GM21360 (cell line): Measurements from ENCODE around the gene EZR.
"Not testable (repeated sequence)": the region's sequence is repeated elsewhere in the genome, so short reads cannot be mapped to it uniquely, and the experiment has no call there.

Experiments used
- ATAC-seq: cut with Tn5 transposase; IDR thresholded peaks from one replicate; pipeline ENCODE4 v1.9.1; 2021; ENCODE audit warnings: mild to moderate bottlenecking, moderate library complexity; ENCODE audit not compliant: unreplicated experiment

The EZR gene

DNA sequence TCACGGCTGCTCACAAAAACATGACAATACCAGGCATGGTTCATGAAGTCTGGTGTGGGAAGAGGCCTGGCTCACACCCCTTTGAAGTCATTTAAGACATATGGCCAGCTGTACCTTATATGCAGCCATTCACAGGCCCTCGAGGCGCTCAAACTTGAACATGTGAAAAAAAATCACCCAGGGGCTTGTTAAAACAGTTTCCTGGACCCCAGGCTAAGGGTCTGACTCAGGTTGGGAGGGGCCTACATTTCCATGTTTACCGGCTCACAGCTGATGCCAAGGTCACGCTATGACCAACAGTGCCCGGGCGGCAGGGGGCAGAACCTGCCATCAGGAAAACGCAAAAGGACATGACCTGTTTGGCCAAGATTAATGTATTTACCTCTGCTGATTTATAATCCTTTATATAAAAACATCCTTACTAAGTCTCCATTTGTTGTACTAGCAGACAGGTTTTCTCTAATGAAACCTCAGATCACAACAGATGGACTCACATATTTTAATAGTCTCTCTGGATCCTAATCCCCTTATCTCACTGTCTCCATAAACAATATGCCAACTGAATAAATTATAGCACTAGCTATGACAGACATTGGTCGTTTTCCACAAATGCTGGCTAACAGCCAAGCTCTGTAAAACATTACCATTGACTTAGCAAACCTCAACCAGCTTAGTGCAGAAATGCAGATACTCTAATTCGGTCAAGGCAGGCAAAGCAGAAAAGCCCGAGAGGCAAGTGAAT, 19.9 kb downstream of the EZR start:
- ATAC-seq: no peak

DNA sequence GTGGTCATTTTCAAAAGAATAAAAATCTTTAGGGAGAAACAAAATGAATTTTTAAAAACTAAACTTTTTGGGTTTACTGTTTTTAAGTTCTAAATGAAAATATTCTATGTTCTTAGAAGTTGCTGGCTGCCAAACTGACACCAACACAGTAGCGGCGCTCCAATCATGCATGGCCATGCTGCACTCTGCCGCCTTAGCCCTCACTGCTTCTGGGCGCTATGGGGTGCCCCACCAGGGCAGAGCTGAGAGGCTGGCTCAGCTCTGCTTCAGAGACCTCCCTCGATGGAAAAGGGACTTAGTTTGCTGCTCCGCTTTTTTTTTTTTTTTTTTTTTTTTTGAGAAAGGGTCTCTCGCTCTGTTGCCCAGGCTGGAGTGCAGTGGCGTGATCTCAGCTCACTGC, 20.9 kb downstream of the EZR start:
- ATAC-seq: no peak

DNA sequence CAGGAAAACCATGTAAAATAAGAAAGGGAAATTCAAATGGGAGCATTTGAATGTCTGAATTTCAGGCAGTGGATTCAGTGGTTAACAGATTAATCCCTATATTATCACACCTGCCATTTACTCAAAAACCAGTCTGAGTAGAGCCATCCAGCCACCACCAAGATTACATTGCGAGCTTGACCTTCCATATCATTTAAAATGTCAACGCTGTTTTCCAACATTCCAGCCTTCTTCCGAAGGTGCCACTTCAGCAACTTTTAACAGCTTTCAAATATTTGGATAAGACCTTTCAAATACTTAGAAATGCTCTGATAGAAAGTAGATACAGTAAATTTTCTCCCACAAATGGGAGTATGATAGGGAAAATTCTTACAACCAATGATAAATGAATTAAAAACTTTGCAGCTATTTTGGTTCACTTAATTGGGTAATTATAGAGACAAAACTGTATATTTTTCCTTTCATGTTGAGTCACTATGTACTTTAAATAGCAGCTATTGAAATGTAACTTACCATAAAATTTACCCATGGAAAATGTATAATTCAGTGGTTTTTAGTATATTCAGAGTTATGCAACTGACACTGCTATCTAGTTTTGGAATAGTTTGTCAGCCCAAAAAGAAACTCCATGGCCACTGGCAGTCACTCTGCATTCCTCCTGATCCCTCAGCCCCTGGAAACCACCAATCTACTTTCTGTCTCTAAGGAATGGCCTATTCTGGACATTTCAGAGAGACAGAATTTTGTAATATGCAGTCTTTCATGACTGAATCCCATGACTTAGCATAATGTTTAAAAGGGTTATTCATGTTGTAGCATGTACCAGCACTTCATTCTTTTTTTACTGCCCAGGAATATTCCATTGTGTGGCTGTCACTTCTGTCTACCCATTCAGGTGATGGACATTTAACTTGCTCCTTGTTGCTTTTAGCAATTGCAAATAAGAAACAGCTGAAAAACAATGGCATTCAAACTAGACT, 21.5 kb downstream of the EZR start:
- no peak for ATAC-seq

DNA sequence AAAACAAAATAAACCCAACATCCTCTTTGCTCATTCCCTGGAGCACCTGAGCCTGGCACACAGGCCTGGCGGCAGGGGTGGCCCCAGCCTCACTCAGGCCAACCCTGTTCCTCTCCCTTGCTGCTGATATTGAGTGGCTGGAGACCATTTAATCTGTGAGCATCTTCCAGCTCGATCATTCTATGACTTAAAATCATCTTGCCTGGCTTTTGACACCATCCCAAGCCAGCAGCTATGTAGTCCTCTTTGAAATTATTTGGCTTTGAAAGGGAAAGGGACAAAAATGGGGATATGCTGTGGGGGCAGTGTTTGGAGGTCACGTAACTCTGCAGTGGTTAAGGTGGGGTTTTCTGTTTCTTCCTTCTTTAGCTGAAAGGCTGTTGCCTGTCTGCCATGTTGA, 22.8 kb downstream of the EZR start:
- no peak for ATAC-seq

DNA sequence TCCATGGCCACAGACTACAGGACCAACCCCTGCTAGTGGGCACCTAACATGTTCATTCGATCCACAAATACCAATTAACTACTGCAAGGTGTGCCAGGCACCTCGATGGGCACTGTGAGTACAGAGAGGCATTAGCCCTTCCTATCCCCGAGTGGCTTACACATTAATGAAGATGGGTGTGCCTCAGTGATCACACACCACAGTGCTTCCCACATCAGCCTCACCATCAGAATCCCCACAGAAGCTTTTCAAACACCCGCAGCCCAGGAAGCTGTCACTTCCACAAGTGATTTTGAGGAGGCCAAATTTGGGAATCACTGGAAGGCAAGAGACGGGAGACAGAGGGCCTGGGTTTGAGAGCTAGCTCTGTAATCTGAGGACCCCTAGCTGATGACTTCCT, 23.7 kb downstream of the EZR start:
- no peak for ATAC-seq

DNA sequence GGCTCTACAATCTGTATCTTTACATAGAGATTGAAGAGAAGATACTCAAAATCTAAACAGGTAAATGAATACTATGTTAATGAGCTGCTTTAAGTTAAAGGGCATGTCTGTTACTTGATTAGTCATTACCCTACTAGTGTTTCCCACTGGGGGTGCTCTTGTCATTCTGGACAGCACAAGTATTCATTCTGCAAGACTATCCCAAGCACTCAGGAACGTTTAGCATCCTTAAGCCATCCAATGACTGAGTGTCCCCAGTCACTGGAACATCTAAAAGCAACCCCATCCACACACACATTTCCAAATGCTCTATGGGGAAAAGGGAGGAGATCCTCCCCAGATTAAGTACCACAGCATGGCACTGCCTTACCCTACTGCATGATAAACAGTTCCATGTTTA, 25.7 kb downstream of the EZR start:
- ATAC-seq: peak; percentile 58

DNA sequence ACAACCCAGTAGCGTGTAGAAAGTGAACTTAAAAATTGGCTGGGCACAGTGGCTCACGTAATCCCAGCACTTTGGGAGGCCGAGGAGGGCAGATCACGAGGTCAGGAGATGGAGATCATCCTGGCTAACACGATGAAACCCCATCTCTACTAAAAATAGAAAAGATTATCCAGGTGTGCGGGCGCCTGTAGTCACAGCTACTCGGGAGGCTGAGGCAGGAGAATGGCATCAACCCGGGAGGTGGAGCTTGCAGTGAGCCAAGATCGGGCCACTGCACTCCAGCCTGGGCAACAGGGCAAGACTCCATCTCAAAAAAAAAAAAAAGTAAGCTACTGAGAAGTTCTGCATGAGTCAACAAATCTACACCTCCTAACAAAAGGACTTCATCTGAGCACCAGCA, 26.7 kb downstream of the EZR start:
- not testable (repeated sequence) for ATAC-seq

DNA sequence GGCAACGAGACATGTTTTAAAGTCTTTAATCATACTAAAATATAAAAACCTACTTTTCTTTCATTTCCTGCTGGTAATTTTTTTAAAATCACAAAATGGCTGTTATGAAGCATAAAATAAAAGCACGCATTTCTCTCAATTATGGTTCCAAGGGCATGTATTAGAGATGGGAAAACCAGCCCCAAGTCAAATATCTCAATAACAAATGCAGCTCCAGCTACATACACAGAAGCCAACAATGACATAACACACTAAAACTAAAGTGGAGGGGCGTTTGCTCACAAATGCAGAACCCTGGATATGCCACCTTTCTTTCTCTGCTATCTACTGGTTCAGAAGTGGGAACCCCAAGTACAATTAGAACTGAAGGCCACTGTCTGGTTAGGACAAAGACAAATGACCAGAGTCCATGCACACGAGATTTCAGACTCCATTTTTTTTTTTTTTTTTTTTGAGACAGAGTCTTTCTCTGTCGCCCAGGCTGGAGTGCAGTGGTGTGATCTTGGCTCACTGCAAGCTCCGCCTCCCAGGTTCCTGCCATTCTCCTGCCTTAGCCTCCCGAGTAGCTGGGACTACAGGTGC, 27.8 kb downstream of the EZR start:
- ATAC-seq: no peak

DNA sequence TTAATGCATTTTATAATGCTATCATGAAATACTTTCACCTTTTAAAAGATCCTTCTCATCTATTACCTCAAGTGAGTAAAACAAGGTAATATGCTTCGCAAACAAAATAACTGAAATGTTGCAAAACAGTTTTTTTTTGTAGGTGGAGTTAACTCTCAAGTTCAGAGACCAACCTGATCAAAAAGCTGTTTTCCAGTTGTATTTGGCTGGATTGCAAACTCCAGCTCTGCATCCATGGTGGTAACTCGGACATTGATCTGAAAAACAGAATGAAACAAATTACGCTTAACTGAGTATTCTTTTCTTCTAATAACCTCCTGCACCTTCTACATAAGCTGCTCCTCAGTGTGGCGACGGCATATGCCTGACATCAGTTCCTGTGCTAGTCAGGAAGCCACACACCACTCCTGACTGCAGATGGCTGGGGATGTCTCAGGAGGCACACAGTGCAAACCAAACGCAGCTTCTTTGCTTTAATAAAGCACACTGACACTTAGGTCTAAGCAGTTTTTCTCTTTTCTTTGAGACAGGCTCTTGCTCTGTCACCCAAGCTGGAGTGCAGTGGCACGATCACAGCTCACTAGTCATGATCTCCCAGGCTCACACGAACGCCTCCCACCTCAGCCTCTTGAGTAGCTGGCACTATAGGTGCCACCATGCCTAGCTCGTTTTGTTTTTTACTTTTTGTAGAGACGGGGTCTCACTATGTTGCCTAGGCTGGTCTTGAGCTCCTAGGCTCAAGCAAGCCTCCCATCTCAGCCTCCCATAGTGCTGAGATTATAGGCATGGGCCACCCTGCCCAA, 29.9 kb downstream of the EZR start:
- no peak for ATAC-seq

DNA sequence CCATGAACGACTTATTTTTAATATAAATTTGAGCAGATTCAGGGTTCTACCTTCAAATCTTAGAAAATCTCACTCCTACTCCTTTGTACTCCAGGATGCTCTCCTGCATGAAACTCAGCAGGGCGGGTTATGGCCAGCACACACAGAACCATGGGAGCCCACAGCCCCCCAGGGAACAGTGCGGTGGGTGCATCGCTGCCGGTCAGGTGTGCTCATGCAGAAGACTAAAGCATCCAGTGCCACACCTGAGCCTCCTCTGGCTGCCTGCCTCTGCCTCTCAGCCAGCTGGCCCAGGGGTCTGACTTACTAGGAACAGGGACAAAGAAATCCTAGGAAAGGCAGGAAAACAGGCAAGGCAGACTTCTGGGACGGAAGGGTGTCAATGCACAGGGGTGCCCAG, 31.8 kb downstream of the EZR start:
- ATAC-seq: no peak

DNA sequence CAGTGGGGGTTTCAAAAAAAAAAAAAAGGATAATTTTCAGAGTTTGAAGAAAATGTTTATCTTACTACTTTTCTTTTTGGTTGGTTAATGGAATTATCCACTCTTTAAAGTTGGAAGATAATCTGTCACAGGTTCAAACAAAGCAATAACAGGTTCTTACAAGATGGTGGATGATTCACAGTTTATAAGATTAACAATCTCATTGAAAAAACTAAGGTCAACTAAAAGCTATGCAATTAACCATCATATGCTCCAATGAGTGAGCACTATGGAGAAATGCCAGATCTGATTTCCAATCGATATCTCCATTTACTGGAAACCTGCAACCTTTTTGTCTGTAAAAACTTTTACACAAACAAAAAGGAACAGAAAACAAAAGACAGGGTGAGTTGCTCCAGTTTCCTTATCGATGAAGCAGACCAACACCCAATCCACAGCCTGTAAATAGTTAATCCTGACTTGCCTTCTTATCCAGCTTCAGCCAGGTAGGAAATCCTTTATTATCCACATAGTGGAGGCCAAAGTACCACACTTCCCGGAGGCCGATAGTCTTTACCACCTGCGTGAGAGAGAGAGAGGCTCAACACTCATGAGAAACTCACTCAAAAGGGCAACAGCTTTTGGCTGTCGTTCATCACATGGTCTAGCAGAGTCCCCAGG, 32.4 kb downstream of the EZR start:
- no peak for ATAC-seq

DNA sequence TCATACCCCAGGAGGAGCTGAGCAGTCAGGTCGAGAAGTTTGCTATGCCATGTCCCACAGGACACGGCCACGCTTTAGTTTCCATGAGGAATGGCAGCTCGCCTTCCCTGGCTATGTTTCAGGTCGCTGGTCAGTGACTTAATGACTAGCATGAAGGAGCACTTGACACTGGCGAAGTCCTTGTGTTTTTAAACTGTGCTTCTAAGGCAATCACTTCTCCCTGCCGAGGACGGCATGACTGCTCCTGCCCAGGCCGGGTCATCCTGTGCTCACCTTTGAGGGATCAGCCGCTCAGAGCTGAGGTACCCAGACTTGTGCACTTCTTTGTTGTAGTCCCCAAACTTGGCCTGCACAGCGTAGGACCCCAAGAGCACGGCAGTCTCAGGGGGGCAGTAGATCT, 34.1 kb downstream of the EZR start:
- ATAC-seq: no peak

DNA sequence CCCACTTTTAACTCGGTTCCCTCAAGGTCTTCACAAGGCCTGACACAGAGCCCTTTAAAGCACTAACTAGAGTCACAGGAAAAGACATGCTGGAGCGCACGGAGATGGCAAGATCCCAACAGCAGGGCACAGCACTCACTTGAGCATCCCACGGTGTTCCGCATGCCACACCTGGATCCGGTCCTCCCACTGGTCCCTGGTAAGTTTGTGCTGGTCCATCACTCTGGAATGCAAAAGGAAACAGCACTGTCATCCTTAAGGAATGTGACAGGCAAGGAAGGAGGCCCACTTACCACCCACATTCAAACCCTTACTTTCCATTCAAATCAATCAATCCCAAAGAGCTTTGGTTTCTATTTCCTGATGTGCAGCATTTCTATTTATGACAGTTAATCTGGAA, 34.7 kb downstream of the EZR start:
- ATAC-seq: no peak

DNA sequence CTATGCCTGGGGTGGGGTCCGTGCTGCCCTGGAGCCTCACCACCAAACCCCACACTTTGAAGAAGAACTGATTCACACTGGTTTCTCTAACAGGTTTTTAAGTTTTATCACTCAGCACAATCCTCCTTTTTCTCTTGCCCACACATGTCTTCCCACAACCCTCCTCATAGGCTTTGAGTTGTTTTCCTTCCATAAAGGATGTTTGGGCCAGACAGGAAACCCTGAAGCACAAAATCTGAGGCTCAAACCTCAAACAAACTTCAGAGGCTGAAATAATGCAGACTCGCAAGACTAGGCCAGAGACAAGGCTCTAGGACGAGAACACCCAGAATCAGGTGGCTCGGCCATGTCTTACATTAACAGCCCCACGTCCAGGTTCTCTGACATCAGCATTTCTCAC, 35.3 kb downstream of the EZR start:
- no peak for ATAC-seq

DNA sequence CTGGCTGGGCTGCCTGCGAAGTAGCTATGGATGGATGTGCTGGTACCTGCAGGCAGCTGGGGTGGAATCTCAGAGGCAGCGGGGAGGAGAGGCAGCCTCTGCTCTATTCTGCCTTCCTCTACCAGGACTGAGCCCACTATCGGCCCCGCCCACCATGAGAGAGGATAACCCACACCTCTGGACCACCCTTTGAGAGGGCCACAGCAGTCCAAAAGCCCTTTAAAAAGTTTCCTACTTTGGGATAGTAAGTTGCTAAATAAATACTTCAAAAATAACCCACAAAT, 36.1 kb downstream of the EZR start:
- no peak for ATAC-seq

DNA sequence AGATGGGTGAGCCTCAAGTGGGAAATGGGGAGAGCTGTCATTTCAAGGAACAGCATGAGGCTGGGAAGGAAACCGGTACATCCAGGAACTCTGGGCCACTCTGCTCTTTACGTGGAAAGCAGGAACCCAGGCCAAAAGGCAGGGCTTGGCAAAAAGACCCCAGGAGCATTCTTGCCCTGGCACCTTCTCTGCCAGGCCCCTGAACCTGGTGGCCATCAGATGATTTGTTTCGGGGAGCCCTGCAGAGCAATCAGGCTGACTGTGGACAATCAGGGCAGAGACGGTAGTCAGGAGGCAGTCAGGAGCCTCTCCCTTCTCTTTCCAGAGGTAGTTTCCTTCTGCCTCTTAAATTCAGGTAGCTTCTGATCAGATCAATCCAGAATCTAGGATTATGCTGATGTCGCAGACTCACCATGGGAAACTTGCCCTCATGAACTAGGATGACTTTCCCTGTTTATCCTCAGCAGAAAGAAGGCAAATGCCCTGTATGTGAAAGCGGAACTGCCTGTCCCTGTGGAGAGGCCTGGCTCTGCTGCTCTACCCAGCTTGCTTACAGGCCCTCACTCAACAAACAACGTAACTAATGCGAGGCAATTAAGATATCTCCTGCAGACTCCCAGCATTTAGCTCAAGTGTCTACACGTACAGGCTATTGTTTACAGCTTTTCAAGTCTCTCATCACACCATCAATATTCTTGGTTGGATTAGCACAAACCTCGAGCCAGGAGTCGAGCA, 36.6 kb downstream of the EZR start:
- ATAC-seq: no peak

DNA sequence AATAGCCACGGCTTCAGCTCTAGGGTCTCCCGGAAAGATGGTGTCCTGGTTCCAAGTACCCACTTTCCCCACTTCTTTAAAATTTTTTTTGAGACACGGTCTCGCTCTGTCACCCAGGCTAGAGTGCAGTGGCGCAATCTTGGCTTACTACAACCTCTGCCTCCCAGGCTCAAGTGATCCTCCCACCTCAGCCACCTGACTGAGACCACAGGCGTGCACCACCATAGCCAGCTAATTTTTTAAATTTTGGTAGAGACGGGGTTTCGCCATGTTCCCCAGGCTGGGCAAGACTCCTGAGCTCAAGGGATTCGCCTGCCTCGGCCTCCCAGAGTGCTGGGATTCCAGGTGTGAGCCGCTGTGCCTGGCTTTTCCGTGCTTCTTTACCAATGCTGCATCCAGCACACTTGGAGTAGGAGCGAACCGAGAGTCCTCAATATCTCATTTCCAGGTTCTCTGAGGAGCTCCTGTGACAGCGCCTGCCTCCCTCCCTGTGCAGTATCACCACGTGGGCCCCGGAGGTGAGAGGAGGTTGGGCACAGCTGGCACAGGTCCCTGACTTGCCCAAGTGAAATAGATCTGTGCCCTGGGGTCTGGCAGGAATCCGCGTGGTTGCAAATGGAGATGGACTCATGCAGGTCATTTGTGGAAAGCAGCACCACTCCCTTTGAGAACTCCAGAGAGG, 37.3 kb downstream of the EZR start:
- no peak for ATAC-seq

DNA sequence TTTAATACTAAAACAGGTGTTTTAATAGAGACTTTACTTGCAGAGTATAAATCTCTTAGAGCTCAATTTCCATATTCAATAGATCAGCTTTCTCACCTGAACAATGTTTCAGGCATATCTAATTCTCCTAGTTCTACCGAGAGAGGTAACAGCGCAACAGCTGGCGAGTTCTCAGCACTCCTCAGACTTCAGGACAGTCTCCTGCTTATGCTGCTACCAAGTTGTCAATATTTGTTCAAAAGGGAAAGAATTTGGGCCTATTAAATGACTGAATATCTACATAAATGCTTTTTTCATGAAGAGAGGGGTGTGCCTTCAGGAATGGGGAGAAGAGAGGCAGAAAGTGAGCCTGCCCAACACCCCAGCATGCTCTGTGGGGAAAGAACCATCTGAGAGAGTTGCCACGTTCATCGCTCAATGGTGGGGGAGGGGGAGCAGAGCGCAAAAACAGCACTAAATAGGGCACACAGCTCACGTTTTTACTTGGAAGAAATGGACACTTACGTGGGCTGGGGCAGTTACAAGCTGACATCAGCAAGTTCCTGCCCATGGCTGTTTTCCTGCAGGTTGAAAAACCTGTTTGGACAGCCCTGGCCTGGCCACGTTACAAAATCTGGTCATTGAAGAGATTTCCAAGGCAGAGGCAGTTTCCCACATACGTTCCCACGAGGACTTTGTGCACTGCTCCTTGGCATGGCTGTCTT, 38.0 kb downstream of the EZR start:
- ATAC-seq: no peak
